Endometrial microvascular endothelial cells (primary cell): Measurements from ENCODE around the gene UBE2V1. TPM values are rescaled to one million over a fixed set of nuclear protein-coding genes. Genes with fewer than 3 reads are reported as not detected.
"Not testable (repeated sequence)": the region's sequence is repeated elsewhere in the genome, so short reads cannot be mapped to it uniquely, and the experiment has no call there.

Source experiments
- in situ Hi-C: cut with HindIII; loops from 2 replicates; pipeline ENCODE4 v1.10.0; 2017; ENCODE audit warnings: low sequenced_read_pairs, low pct_unique_long_range_greater_than_20kb; ENCODE audit errors: inconsistent ontology term
- total RNA-seq: library from RNA; depleted of rRNA; stranded (reverse); fragments of >200 nt; gene quantifications from one replicate; pipeline ENCODE4 v1.2.3, GENCODE V29; 2015; ENCODE audit errors: inconsistent ontology term

Gene UBE2V1
- total RNA-seq, 1 donor from 2014 or later, result 69.7 TPM

- in situ Hi-C loops, result no loop called here
These were observed 8.2 kb upstream of the UBE2V1 start for GRCh38 chr20:50120935-50121693.

DNA sequence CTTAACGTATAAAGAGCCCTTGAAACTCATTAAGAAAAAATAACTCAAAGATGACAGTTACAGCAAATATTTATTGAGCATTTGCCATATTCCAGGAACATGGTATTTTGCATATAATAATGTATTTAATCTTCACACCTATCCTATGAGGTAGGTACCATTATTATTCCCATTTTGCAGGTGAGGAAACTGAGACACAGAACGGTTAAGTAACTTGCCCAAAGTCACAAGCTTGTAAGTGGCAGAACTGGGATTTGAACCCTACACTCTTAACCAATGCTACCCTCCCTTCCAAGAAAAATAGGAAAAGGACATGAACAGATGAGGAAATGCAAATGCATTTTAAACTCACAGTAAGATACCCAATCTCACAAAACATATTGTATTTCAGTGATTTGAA is 5.3 kb upstream of the UBE2V1 start:
- in situ Hi-C loops, result no loop called here

- in situ Hi-C loops, result no loop called here
These were observed 3.5 kb upstream of the UBE2V1 start for GRCh38 chr20:50116368-50116999.

DNA sequence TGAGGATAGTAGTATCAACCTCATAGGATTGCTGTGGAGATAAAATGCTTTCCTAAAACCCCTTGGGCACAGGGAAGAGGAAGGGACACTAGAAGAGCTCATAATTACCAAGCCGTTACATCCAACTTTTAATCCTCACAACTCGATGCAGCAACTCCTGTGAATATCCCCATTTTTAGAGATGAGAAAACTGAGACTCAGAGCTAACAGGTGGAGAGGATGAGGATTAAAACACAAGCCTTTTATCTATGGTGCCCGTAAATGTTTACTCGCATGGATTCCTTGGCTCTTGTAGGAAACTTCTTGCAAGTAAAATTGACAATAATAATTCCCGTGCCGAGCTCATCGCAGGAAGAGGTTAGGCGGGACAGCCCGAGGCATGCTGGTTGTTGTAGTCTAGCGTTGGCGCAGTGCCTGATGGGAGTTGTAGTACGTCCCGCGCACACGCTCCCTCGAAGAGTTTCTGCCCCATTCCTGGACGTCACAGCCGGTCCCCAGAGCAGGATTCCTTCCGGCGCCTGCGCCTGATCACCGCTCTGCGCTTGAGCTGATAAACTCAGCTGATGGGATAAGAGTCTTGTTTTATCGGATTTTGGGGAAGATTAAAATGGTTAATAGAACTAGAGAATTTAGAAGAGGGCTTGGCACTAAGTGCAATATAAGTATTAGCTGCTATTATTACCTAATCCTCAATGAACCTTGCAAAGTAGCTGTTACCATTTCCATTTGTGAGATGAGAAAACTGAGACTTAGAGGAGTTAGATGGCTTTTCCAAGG is 2.8 kb upstream of the UBE2V1 start:
- in situ Hi-C loops, result no loop called here

DNA sequence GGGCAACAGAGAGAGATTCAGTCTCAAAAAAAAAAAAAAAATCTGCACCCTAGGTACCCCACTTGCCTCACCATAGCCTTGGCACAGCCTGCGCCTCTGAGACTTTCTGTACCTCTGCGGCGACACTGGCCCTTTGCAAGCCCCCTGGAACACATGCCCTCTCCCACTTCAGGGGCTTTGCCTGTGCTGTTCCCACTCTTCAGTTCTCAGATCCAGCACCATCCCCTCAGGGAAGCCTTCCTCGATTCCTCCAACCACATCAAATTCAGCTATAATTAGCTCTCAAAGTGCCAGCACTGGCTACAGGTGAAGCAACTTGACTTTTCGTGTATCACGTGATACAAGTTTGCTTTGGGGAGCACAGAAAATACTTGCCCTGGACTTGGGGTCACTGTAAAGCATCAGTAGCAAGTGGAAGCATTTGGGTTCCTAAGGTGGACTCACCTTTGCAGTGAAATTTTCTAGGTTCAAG is 2.1 kb upstream of the UBE2V1 start:
- in situ Hi-C loops, result no loop called here

DNA sequence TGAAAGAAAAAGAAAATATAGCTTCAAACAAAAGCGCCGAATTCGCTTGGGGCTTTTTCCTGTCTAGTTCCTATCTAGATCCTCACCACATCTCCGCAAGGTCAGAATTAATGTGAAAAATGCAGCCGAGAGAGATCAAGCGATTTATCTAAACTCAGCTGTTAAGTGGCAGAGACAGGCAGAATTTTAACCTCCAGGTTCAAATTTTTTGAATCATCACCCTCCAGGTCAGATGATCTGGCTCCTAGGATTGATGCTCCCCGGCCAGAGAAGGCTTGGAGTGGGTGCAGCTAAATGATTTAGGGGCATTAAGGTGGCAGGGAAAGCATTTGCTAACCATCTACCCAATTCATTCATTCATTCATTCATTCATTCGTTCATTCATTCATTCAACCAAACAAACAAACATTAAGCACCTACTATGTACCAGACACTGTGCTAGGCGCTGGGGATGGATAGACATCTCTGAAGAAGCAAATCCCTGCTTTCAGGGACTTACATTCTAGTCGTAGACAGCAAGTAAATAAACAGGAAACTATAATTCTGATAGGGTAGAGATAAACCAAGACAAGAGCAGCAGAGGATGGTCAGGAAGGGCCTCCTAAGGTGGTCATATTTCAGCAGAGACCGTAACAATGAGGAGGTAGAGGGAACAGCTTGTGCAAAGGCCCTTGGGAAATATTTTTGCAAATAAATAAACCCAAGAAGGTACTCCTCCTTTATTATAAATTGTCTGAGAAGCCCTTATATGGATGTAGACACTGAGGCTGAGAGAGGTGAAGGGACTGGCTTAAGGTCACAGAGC is 672 bp upstream of the UBE2V1 start:
- in situ Hi-C loops, result no loop called here

- in situ Hi-C loops, result no loop called here
These were observed 988 bp downstream of the UBE2V1 start for GRCh38 chr20:50111829-50112495.

DNA sequence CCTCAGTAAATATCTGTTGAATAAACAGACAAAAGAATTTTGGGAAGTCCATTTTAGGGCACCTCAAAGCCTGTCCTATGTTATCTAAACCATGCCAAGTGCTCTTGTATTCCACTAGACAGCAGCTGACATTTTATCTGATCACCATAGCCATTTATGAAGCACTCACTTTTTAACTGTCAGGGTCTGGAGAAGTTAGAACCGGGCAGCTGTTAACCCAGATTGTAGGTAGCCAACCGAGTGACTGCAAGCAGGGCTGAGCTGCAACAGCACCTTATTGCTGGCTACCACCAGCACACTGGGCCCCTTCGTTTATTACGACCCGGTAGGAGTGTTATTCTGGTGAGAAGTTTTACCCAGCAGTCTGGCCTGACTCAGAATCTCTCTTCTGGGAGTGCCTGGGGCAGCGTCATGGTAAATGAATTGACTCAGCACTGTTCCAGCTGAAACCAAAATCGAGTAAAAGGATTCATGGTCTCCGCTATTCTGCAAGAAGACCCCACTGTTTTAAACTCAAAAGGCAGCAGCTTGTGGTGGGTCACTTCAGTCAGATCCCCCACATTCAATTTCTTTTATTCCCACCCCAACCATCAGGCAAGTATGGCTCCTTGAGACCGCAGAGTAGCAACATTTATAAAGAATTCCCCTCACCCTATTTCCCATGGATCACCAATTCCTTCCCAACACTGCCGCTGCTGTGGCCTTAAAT is 1.7 kb downstream of the UBE2V1 start:
- in situ Hi-C loops, result no loop called here

- in situ Hi-C loops, result no loop called here
These were observed 2.6 kb downstream of the UBE2V1 start for GRCh38 chr20:50110141-50111047.

DNA sequence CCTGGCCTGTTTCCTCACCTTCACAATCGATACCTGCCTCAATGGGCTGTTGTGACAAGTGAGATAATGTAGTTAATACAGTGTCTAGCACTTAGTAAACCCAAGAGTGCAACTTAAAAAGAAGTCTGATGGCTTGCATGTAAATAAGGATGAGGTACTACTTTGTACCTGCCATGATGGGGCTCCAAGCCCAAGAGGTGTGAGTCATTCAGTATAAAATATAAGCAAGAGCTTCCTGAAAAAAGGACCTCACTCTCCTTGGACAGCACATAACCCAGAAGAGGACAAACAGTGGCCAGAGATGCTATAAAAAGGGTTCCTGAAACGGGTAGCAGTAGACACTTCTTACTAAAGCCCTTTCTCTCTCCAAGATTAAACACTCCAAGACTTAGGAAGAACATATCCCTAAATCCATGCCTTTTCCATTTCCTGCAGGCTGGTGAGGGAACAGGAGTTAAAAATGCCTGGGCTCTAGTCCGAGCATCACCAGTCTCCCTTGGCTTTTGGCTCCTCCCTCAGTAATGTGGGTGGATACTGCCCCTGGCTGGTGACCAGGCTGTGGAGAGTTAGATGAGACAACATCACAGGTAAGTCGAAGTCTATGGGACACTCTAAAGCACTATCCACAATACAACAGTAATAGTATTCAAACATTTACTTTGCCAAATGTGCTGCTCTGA is 4.3 kb downstream of the UBE2V1 start:
- in situ Hi-C loops, result no loop called here

GRCh38 chr20:50107796-50108331 is 5.1 kb downstream of the UBE2V1 start:
- in situ Hi-C loops, result no loop called here

GRCh38 chr20:50107086-50107660 is 5.8 kb downstream of the UBE2V1 start:
- in situ Hi-C loops, result no loop called here

- in situ Hi-C loops, result not testable (repeated sequence)
These were observed 6.3 kb downstream of the UBE2V1 start for GRCh38 chr20:50106669-50107068.

GRCh38 chr20:50103464-50104107 is 9.4 kb downstream of the UBE2V1 start:
- in situ Hi-C loops, result not testable (repeated sequence)

- in situ Hi-C loops, result not testable (repeated sequence)
These were observed 10.4 kb downstream of the UBE2V1 start for GRCh38 chr20:50102551-50102950.
